Neural progenitor cell (in vitro differentiated cells): ENCODE data around the gene TCP10L. TPM values are rescaled to one million over a fixed set of nuclear protein-coding genes. Genes with fewer than 3 reads are reported as not detected.

Experiments
- DNase-seq: peaks from one replicate; pipeline ENCODE4 v3.0.0-alpha.2; 2016; ENCODE audit warnings: low spot score
- H2AFZ ChIP-seq: fragments of 200-600 bp; sonication (generic); replicated peaks from 2 replicates; pipeline ENCODE4 v1.6.1; 2016; ENCODE audit warnings: antibody characterized with exemption
- H3F3A ChIP-seq: fragments of 200-600 bp; sonication (generic); 2 replicates; pipeline ENCODE4 v1.6.1; 2016; ENCODE audit warnings: antibody characterized with exemption, low read depth
- H3K27ac ChIP-seq: fragments of 200-600 bp; sonication (generic); 2 replicates; pipeline ENCODE4 v1.5.1; 2016; ENCODE audit warnings: mild to moderate bottlenecking
- H3K27me3 ChIP-seq: fragments of 200-600 bp; sonication (generic); 2 replicates; pipeline ENCODE4 v1.6.1; 2016; ENCODE audit warnings: mild to moderate bottlenecking, moderate library complexity
- H3K36me3 ChIP-seq: fragments of 200-600 bp; sonication (generic); 2 replicates; pipeline ENCODE4 v1.5.1; 2016
- H3K4me1 ChIP-seq: fragments of 200-600 bp; sonication (generic); 2 replicates; pipeline ENCODE4 v1.6.1; 2016; ENCODE audit warnings: mixed run types
- H3K4me2 ChIP-seq: fragments of 200-600 bp; sonication (generic); 2 replicates; pipeline ENCODE4 v1.6.1; 2016
- H3K4me3 ChIP-seq: fragments of 200-600 bp; sonication (generic); 2 replicates; pipeline ENCODE4 v1.5.1; 2016
- H3K79me2 ChIP-seq: fragments of 200-600 bp; sonication (generic); 2 replicates; pipeline ENCODE4 v1.6.1; 2016; ENCODE audit warnings: low read depth
- H3K9ac ChIP-seq: fragments of 200-600 bp; sonication (generic); 2 replicates; pipeline ENCODE4 v1.6.1; 2016
- H3K9me3 ChIP-seq: fragments of 200-600 bp; sonication (generic); 2 replicates; pipeline ENCODE4 v1.5.1; 2016; ENCODE audit warnings: low read depth
- H4K20me1 ChIP-seq: fragments of 200-600 bp; sonication (generic); 2 replicates; pipeline ENCODE4 v1.6.1; 2016; ENCODE audit warnings: low read depth
- H3K27ac Mint-ChIP-seq: 3 replicates; pipeline ENCODE4 v1.8.0; 2021; ENCODE audit warnings: mixed read lengths
- H3K27me3 Mint-ChIP-seq: 2 replicates; pipeline ENCODE4 v1.8.0; 2022; ENCODE audit warnings: low read depth, mild to moderate bottlenecking, inconsistent platforms, moderate library complexity, mixed read lengths; ENCODE audit not compliant: insufficient read depth
- H3K36me3 Mint-ChIP-seq: 3 replicates; pipeline ENCODE4 v1.8.0; 2021; ENCODE audit warnings: mixed read lengths
- H3K4me1 Mint-ChIP-seq: 3 replicates; pipeline ENCODE4 v1.8.0; 2021; ENCODE audit warnings: mixed read lengths
- H3K4me3 Mint-ChIP-seq: 3 replicates; pipeline ENCODE4 v1.8.0; 2021; ENCODE audit warnings: mild to moderate bottlenecking, moderate library complexity, mixed read lengths
- H3K9me3 Mint-ChIP-seq: 3 replicates; pipeline ENCODE4 v1.8.0; 2020; ENCODE audit warnings: mixed read lengths
- EZH2 ChIP-seq: fragments of 200-600 bp; sonication (generic); IDR thresholded peaks from 2 replicates; pipeline ENCODE4 v1.6.1; 2017; ENCODE audit warnings: antibody characterized with exemption, mild to moderate bottlenecking, moderate library complexity
- EZH2phosphoT487 ChIP-seq: fragments of 200-600 bp; sonication (generic); IDR thresholded peaks from 2 replicates; pipeline ENCODE4 v1.6.1; 2017; ENCODE audit warnings: antibody characterized with exemption
- total RNA-seq: library from RNA; depleted of rRNA; stranded (reverse); fragments of >200 nt; gene quantifications from 2 replicates; pipeline ENCODE4 v1.2.3, GENCODE V29; 2015; ENCODE audit warnings: low replicate concordance
- TF ChIP-seq, protein P1 (sequence below): fragments of 200-600 bp; sonication (generic); IDR thresholded peaks from 2 replicates; pipeline ENCODE4 v1.5.1; 2017; ENCODE audit warnings: antibody characterized with exemption, mild to moderate bottlenecking

The TCP10L gene
- total RNA-seq, 1 donor from 2014 or later, result 3.7 TPM

DNA sequence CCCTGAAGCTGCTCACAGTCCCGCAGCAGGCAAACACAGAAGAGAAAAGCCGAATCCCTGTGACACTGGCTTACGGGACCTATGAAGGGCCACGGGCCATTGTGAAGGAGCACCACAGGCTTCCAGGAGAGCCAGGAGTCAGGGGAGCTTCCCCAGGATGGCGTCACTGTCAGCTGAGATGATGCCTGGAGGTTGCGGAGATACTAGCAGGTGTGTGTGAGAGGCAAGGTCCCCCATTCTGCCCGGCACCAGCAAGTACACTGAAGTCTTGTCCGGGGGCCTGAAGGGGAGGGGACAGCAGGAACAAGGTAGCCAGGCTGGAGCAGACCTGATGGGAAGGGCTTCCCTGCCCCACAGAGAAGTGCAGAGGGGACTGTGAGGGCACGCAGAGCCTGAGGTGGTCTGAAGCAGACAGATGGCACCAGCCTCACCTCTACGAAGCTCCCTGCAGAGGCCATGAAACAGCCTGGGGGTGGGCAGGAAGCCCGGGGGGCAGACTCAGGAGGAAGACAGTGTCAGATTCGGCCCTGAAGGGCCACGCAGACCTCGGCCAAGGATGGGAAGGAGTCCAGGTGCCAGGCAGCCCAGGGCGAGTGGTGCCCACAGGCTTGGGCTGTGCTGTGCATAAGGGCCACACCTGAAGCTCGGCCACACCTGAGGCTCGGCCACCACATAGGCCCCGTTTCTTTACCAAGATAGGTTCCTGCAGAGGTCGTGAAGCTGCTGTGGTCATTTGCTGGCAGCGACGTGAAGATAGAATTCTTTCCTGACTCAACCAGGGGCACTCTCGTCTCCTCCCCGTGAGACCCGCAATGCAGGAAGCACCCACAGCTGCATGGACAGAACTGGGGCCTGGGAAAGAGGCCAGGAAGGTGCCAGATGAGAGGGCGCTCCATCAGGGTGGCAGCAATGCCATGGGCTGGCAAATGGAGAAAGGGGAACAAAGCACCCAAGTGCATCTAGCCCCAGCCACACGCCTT is 10.1 kb downstream of the TCP10L start:
- no peaks in the 10 kb centered on the region for H3K79me2 ChIP-seq
- H4K20me1 ChIP-seq, result no peaks in the 10 kb centered on the region
- DNase-seq, result no peak
- H3K4me3 ChIP-seq, result no peak overlapping the region
- H3K27me3 ChIP-seq, result peaks cover 4% of the 10 kb centered on the region
- H3K36me3 ChIP-seq, result no peaks in the 10 kb centered on the region
- Mint-ChIP-seq H3K4me3 (no peak overlapping the region), H3K9me3 (no peaks in the 10 kb centered on the region), H3K36me3 (no peaks in the 10 kb centered on the region), H3K27me3 (no peaks in the 10 kb centered on the region), H3K4me1 (peaks cover 7% of the 10 kb centered on the region), H3K27ac (peak overlapping the region; percentile 57)
- H3K4me1 ChIP-seq, result no peaks in the 10 kb centered on the region
- no peak overlapping the region for H3K27ac ChIP-seq
- no peaks in the 10 kb centered on the region for H3K9me3 ChIP-seq
- no peak overlapping the region for H3K9ac ChIP-seq
- no peak overlapping the region for H3K4me2 ChIP-seq
- H2AFZ ChIP-seq, result no peak overlapping the region
- H3F3A ChIP-seq, result no peaks in the 10 kb centered on the region
- TF ChIP-seq EZH2phosphoT487, result no peak

DNA sequence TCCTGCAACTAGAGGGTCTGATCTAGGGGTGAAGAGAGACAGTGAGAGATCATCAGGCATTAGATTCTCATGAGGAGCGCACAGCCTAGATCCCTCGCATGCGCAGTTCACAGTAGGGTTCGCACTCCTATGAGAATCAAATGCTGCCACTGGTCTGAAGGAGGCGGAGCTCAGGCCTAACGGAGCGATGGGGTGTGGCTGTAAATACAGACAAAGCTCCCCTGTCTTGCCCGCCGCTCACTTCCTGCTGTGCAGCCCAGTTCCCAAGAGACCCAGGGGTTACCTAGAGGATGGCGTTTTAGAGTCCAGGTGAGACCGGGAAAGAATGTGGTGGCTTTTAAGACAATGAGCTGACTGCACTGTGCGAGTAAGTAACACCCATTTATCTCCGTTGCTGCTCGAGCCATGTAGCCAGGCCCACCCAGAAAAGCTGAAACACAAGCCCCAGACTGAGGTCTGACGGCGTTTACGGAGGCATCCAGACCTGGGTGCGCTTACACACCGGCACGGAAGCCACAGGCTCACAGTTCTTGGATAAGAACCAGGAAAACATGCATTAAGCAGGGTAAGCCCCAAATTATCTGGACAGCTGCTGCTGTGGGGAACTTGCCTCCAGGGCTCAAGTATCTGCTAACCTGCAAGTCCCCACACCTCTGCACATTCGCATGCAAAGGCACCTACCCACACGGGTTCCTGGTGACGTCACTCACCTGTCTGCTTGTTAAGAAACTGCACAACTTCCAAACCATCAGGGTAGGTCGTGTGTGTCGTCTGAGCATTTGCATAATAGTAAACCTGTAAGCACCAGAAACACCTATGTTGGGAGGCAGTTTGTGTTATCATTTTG is 12.5 kb downstream of the TCP10L start:
- no peak for DNase-seq
- H3F3A ChIP-seq, result no peaks in the 10 kb centered on the region
- H3K27me3 ChIP-seq, result peaks cover 11% of the 10 kb centered on the region
- no peaks in the 10 kb centered on the region for H3K9me3 ChIP-seq
- no peak overlapping the region for H3K4me2 ChIP-seq
- H3K27me3 Mint-ChIP-seq, result no peaks in the 10 kb centered on the region
- H2AFZ ChIP-seq, result peak overlapping the region; percentile 19
- H3K4me3 Mint-ChIP-seq, result no peak overlapping the region
- peaks cover 4% of the 10 kb centered on the region for H3K4me1 ChIP-seq
- no peak for TF ChIP-seq EZH2
- TF ChIP-seq, protein P1, sequence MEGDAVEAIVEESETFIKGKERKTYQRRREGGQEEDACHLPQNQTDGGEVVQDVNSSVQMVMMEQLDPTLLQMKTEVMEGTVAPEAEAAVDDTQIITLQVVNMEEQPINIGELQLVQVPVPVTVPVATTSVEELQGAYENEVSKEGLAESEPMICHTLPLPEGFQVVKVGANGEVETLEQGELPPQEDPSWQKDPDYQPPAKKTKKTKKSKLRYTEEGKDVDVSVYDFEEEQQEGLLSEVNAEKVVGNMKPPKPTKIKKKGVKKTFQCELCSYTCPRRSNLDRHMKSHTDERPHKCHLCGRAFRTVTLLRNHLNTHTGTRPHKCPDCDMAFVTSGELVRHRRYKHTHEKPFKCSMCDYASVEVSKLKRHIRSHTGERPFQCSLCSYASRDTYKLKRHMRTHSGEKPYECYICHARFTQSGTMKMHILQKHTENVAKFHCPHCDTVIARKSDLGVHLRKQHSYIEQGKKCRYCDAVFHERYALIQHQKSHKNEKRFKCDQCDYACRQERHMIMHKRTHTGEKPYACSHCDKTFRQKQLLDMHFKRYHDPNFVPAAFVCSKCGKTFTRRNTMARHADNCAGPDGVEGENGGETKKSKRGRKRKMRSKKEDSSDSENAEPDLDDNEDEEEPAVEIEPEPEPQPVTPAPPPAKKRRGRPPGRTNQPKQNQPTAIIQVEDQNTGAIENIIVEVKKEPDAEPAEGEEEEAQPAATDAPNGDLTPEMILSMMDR, result no peak
- TF ChIP-seq EZH2phosphoT487, result no peak
- no peaks in the 10 kb centered on the region for H3K9me3 Mint-ChIP-seq
- no peaks in the 10 kb centered on the region for H3K36me3 Mint-ChIP-seq
- no peak overlapping the region for H3K9ac ChIP-seq
- no peak overlapping the region for H3K27ac Mint-ChIP-seq
- peaks cover 11% of the 10 kb centered on the region for H3K4me1 Mint-ChIP-seq
- no peaks in the 10 kb centered on the region for H4K20me1 ChIP-seq
- H3K79me2 ChIP-seq, result no peaks in the 10 kb centered on the region
- no peaks in the 10 kb centered on the region for H3K36me3 ChIP-seq
- no peak overlapping the region for H3K27ac ChIP-seq
- no peak overlapping the region for H3K4me3 ChIP-seq

DNA sequence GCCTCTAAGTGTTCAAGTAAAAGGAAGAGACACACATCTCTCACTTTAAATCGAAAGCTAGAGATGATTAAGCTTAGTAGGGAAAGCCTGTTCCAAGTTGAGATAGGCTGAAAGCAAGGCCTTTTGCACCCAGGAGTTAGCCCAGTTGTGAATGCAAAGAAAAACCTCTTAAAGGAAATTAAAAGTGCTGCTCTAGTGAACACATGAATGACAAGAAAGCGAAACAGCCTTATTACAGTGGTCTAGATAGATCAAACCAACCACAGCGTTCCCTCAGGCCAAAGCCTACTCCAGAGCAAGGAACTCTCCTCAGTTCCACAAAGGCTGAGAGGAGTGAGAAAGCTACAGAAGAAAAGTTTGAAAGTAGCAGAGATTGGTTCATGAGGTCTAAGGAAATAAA is 14.9 kb downstream of the TCP10L start:
- H3K4me1 ChIP-seq, result peaks cover 4% of the 10 kb centered on the region
- no peaks in the 10 kb centered on the region for H3F3A ChIP-seq
- H3K27ac ChIP-seq, result no peak overlapping the region
- H3K27me3 ChIP-seq, result peaks cover 11% of the 10 kb centered on the region
- Mint-ChIP-seq H3K27ac (no peak overlapping the region), H3K36me3 (peaks cover 5% of the 10 kb centered on the region), H3K4me1 (peaks cover 11% of the 10 kb centered on the region), H3K4me3 (peak overlapping the region; percentile 83), H3K9me3 (peaks cover 2% of the 10 kb centered on the region), H3K27me3 (peaks cover 2% of the 10 kb centered on the region)
- H4K20me1 ChIP-seq, result no peaks in the 10 kb centered on the region
- H3K79me2 ChIP-seq, result no peaks in the 10 kb centered on the region
- H3K4me3 ChIP-seq, result no peak overlapping the region
- no peaks in the 10 kb centered on the region for H3K36me3 ChIP-seq
- H3K9me3 ChIP-seq, result no peaks in the 10 kb centered on the region
- TF ChIP-seq EZH2 (no peak), EZH2phosphoT487 (no peak)
- TF ChIP-seq, protein P1, result no peak
- no peak for DNase-seq
- no peak overlapping the region for H3K9ac ChIP-seq
- no peak overlapping the region for H2AFZ ChIP-seq
- no peak overlapping the region for H3K4me2 ChIP-seq
